ENCODE results near the gene GPSM3. TPM values are rescaled to one million over a fixed set of nuclear protein-coding genes. Genes with fewer than 3 reads are reported as not detected.

GPSM3 gene
- total RNA-seq, 1 experiment from 2014 or later = 11.8 TPM

GRCh38 chr6:32222333-32223230, 30.1 kb upstream of the GPSM3 start:
- Histone ChIP-seq H3T11ph (ENCODE audit: low read length) (no peak overlapping the region), H2BK120ac (ENCODE audit: low read depth, low read length, poor library complexity, severe bottlenecking) (no peak overlapping the region), H4K5ac (ENCODE audit: insufficient read length, low read depth, low read length) (no peak overlapping the region), H2AK5ac (ENCODE audit: insufficient read length, low read length) (no peak overlapping the region), H2BK20ac (ENCODE audit: low read depth, low read length, poor library complexity, severe bottlenecking) (no peak overlapping the region), H3K18ac (ENCODE audit: insufficient read length, low read depth, low read length) (no peak overlapping the region), H2BK12ac (ENCODE audit: insufficient read length, low read depth, low read length) (no peak overlapping the region), H3K23ac (ENCODE audit: insufficient read length, low read depth, low read length) (no peak overlapping the region), H2BK5ac (ENCODE audit: insufficient read length, low read length) (no peak overlapping the region), H3K27me3 (ENCODE audit: insufficient read depth, low read length) (no peaks in the 10 kb centered on the region), H2BK15ac (ENCODE audit: low read depth, low read length) (no peak overlapping the region), H3K27ac (ENCODE audit: insufficient read length, low read depth, low read length) (no peak overlapping the region), H2AFZ (ENCODE audit: low read length) (no peak overlapping the region), H3K56ac (ENCODE audit: insufficient read length, low read depth, low read length) (no peak overlapping the region), H4K20me1 (ENCODE audit: control insufficient read depth, insufficient read depth, insufficient read length) (no peaks in the 10 kb centered on the region), H3K79me2 (ENCODE audit: insufficient read depth, low read length) (no peaks in the 10 kb centered on the region), H4K91ac (ENCODE audit: insufficient read length, low read depth, low read length) (no peak overlapping the region), H3K4ac (ENCODE audit: low read depth, low read length) (no peak overlapping the region), H3K9me3 (ENCODE audit: control insufficient read depth, low read depth, low read length) (no peaks in the 10 kb centered on the region), H4K8ac (replicated peaks; ENCODE audit: insufficient read length, low read depth, low read length) (no peak overlapping the region), H3K14ac (ENCODE audit: insufficient read depth, low read length) (no peak overlapping the region; the same call in 1 of the 2 replicates), H3K79me1 (ENCODE audit: insufficient read depth, low read depth, low read length, poor library complexity, severe bottlenecking) (no peaks in the 10 kb centered on the region), H3K9ac (ENCODE audit: extremely low read depth, insufficient read length, low read length) (no peak overlapping the region), H3K4me2 (ENCODE audit: insufficient read depth, insufficient read length, low read length) (no peak overlapping the region), H3K4me1 (ENCODE audit: insufficient read depth, low read length) (0 out of 2 replicates have a peak, but pooled peaks cover 6% of the 10 kb centered on the region), H3K23me2 (ENCODE audit: insufficient read length, low read depth, low read length, poor library complexity, severe bottlenecking) (no peaks in the 10 kb centered on the region)
- Mint-ChIP-seq H3K27me3 (ENCODE audit: low read depth) (peaks cover 17% of the 10 kb centered on the region), H3K27ac (peak overlapping the region in 1 of 3 experiments; percentile 59; a peak in 2 of 7 replicates), H3K36me3 (ENCODE audit: insufficient read depth in 1 of 3, low read depth in 3 of 3) (no peaks in the 10 kb centered on the region), H3K9me3 (no peaks in the 10 kb centered on the region), H3K4me1 (peaks cover 18% of the 10 kb centered on the region in 2 experiments), H3K4me3 (no peak overlapping the region)
- no CpG with 5 or more reads among the region's 8 CpGs for WGBS (ENCODE audit: extremely low coverage, insufficient read length, low lambda C conversion rate)
- TF ChIP-seq, protein P1, sequence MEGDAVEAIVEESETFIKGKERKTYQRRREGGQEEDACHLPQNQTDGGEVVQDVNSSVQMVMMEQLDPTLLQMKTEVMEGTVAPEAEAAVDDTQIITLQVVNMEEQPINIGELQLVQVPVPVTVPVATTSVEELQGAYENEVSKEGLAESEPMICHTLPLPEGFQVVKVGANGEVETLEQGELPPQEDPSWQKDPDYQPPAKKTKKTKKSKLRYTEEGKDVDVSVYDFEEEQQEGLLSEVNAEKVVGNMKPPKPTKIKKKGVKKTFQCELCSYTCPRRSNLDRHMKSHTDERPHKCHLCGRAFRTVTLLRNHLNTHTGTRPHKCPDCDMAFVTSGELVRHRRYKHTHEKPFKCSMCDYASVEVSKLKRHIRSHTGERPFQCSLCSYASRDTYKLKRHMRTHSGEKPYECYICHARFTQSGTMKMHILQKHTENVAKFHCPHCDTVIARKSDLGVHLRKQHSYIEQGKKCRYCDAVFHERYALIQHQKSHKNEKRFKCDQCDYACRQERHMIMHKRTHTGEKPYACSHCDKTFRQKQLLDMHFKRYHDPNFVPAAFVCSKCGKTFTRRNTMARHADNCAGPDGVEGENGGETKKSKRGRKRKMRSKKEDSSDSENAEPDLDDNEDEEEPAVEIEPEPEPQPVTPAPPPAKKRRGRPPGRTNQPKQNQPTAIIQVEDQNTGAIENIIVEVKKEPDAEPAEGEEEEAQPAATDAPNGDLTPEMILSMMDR (conservative IDR thresholded peaks at IDR 0.05) = no peak
- DNase-seq = no peak

All from H9 (cell line).